IMR-90 (cell line): Measurements from ENCODE around the gene MICU1. TPM values are rescaled to one million over a fixed set of nuclear protein-coding genes. Genes with fewer than 3 reads are reported as not detected.

Experiments
- ATAC-seq: fragments of 200-7000 bp; cut with Tn5 transposase; 2 replicates; pipeline ENCODE4 v1.9.1; 2020; ENCODE audit warnings: low read depth, mild to moderate bottlenecking, moderate library complexity
- BruUV-seq: library from RNA; stranded (reverse); fragments of 400-500 nt; replicated peaks from 2 replicates; lab custom pipeline; 2021; lab: Mats Ljungman, UMichigan
- CTCF ChIA-PET: fragments of 300-600 bp; formaldehyde crosslinking; extraction: SDS; loops from one replicate; lab custom pipeline; 2021; ENCODE audit warnings: antibody characterized with exemption; lab: Yijun Ruan, JAX
- POLR2A ChIA-PET: fragments of 300-600 bp; sonication (Branson Sonifier 250); formaldehyde crosslinking; loops from one replicate; lab custom pipeline; 2022; ENCODE audit warnings: antibody characterized with exemption; ENCODE audit not compliant: unreplicated experiment; lab: Charles Lee
- DNase-seq: peaks from one replicate; pipeline ENCODE4 v3.0.0; 2013
- H2AFZ ChIP-seq: replicated peaks from 2 replicates; pipeline ENCODE3; 2013; ENCODE audit warnings: low read length, mild to moderate bottlenecking; ENCODE audit not compliant: poor library complexity
- H2AK5ac ChIP-seq: 2 replicates; pipeline ENCODE4 v1.6.1; 2013; ENCODE audit warnings: low read depth, low read length, inconsistent platforms
- H2AK9ac ChIP-seq: replicated peaks from 2 replicates; pipeline ENCODE3; 2013; ENCODE audit warnings: mild to moderate bottlenecking, low read depth, low read length, moderate library complexity; ENCODE audit not compliant: poor library complexity
- H2BK120ac ChIP-seq: 2 replicates; pipeline ENCODE4 v1.6.1; 2013; ENCODE audit warnings: low read depth, low read length, inconsistent platforms
- H2BK15ac ChIP-seq: 3 replicates; pipeline ENCODE4 v1.6.1; 2013; ENCODE audit warnings: low read depth, low read length, inconsistent platforms
- H2BK20ac ChIP-seq: 2 replicates; pipeline ENCODE4 v1.6.1; 2013; ENCODE audit warnings: low read depth, mild to moderate bottlenecking, inconsistent platforms, low read length, moderate library complexity
- H2BK5ac ChIP-seq: 2 replicates; pipeline ENCODE4 v1.6.1; 2013; ENCODE audit warnings: mild to moderate bottlenecking, low read depth, low read length, inconsistent platforms; ENCODE audit not compliant: poor library complexity, severe bottlenecking
- H3K14ac ChIP-seq: replicated peaks from 2 replicates; pipeline ENCODE4 v1.6.1; 2013; ENCODE audit warnings: low read depth, low read length, inconsistent platforms
- H3K18ac ChIP-seq: 2 replicates; pipeline ENCODE4 v1.6.1; 2013; ENCODE audit warnings: low read depth, low read length, control low read depth
- H3K23ac ChIP-seq: 2 replicates; pipeline ENCODE4 v1.6.1; 2013; ENCODE audit warnings: low read depth, low read length, inconsistent platforms
- H3K27ac ChIP-seq: 2 replicates; pipeline ENCODE4 v1.5.1; 2013; ENCODE audit warnings: mild to moderate bottlenecking, control low read depth, low read length; ENCODE audit not compliant: insufficient read depth
- H3K27me3 ChIP-seq: 2 replicates; pipeline ENCODE4 v1.6.1; 2013; ENCODE audit warnings: low read length; ENCODE audit not compliant: control insufficient read depth, insufficient read depth
- H3K36me3 ChIP-seq: 2 replicates; pipeline ENCODE4 v1.6.1; 2013; ENCODE audit warnings: low read length, mixed read lengths; ENCODE audit not compliant: control insufficient read depth, insufficient read depth
- H3K4ac ChIP-seq: 2 replicates; pipeline ENCODE4 v1.6.1; 2013; ENCODE audit warnings: low read depth, low read length, inconsistent platforms
- H3K4me1 ChIP-seq: 2 replicates; pipeline ENCODE4 v1.6.1; 2013; ENCODE audit warnings: low read length, mixed read lengths; ENCODE audit not compliant: control insufficient read depth, insufficient read depth
- H3K4me2 ChIP-seq: 2 replicates; pipeline ENCODE4 v1.6.1; 2013; ENCODE audit warnings: low read depth, mild to moderate bottlenecking, control low read depth, low read length, moderate library complexity
- H3K4me3 ChIP-seq: 2 replicates; pipeline ENCODE4 v1.5.1; 2013; ENCODE audit warnings: low read depth, mild to moderate bottlenecking, control low read depth, low read length, moderate library complexity; ENCODE audit not compliant: insufficient read depth
- H3K56ac ChIP-seq: 2 replicates; pipeline ENCODE4 v1.6.1; 2013; ENCODE audit warnings: low read length, inconsistent platforms; ENCODE audit not compliant: insufficient read depth; ENCODE audit errors: extremely low read depth
- H3K79me1 ChIP-seq, 2 experiments: 2 replicates each; pipeline ENCODE4 v1.6.1; 2013; ENCODE audit warnings: low read length in 2 of 2, inconsistent platforms in 1 of 2, low read depth in 1 of 2
- H3K9ac ChIP-seq: 2 replicates; pipeline ENCODE4 v1.6.1; 2013; ENCODE audit warnings: low read depth, low read length, control low read depth
- H3K9me1 ChIP-seq: 2 replicates; pipeline ENCODE4 v1.6.1; 2013; ENCODE audit warnings: low read length, inconsistent platforms; ENCODE audit not compliant: insufficient read depth
- H3K9me3 ChIP-seq: 2 replicates; pipeline ENCODE4 v1.6.1; 2013; ENCODE audit warnings: low read length; ENCODE audit not compliant: control insufficient read depth, insufficient read depth
- H4K20me1 ChIP-seq: 2 replicates; pipeline ENCODE4 v1.6.1; 2013; ENCODE audit warnings: low read length, inconsistent platforms; ENCODE audit not compliant: insufficient read depth
- H4K5ac ChIP-seq: 2 replicates; pipeline ENCODE4 v1.6.1; 2013; ENCODE audit warnings: mild to moderate bottlenecking, low read depth, low read length, control low read depth
- H4K8ac ChIP-seq, 2 experiments: 2 replicates each; pipeline ENCODE4 v1.6.1; 2013; ENCODE audit warnings: low read depth in 2 of 2, low read length in 2 of 2, control low read depth in 1 of 2, inconsistent platforms in 1 of 2
- H4K91ac ChIP-seq: 2 replicates; pipeline ENCODE4 v1.6.1; 2013; ENCODE audit warnings: low read depth, low read length, inconsistent platforms; ENCODE audit not compliant: insufficient read depth
- BHLHE40 ChIP-seq: fragments of 150-350 bp; IDR thresholded peaks from 2 replicates; pipeline ENCODE4 v1.6.1; 2016; ENCODE audit warnings: mild to moderate bottlenecking, low read depth, low read length
- CTCF ChIP-seq: conservative IDR thresholded peaks from 2 replicates; pipeline ENCODE4 v1.5.1; 2012; ENCODE audit warnings: mild to moderate bottlenecking, low read depth, low read length, improper control_type of control experiment
- ELK1 ChIP-seq: fragments of 150-350 bp; IDR thresholded peaks from 2 replicates; pipeline ENCODE4 v1.6.1; 2016; ENCODE audit warnings: low read depth, mild to moderate bottlenecking, low read length, moderate library complexity, borderline replicate concordance
- MAFK ChIP-seq: IDR thresholded peaks from 2 replicates; pipeline ENCODE4 v1.6.1; 2012; ENCODE audit warnings: low read depth, low read length, improper control_type of control experiment
- MAZ ChIP-seq: IDR thresholded peaks from 2 replicates; pipeline ENCODE4 v1.6.1; 2012; ENCODE audit warnings: low read depth, mild to moderate bottlenecking, low read length, improper control_type of control experiment, moderate library complexity, borderline replicate concordance
- NFE2L2 ChIP-seq: fragments of 150-350 bp; IDR thresholded peaks from 2 replicates; pipeline ENCODE4 v1.6.1; 2016; ENCODE audit warnings: low read depth, mild to moderate bottlenecking, low read length
- POLR2A ChIP-seq: IDR thresholded peaks from 2 replicates; pipeline ENCODE4 v1.6.1; 2012; ENCODE audit warnings: mild to moderate bottlenecking, low read depth, low read length
- RAD21 ChIP-seq: IDR thresholded peaks from 2 replicates; pipeline ENCODE4 v1.6.1; 2012; ENCODE audit warnings: low read length, improper control_type of control experiment
- SMC3 ChIP-seq: fragments of 150-350 bp; IDR thresholded peaks from 2 replicates; pipeline ENCODE4 v1.6.1; 2016; ENCODE audit warnings: low read depth, mild to moderate bottlenecking, antibody characterized with exemption, low read length, moderate library complexity
- WGBS, 2 experiments: methylation state at CpG; one replicate each; pipeline versions ENCODE4 v1.1.5 to v1.1.7; 2013; ENCODE audit warnings: missing lambda C conversion rate in 2 of 2; ENCODE audit not compliant: insufficient read length in 1 of 2; ENCODE audit errors: extremely low coverage in 2 of 2; 5-methylcytosine and 5-hydroxymethylcytosine counted together
- dilution Hi-C: fragments of 300-500 bp; cut with HindIII; formaldehyde crosslinking; loops from one replicate; pipeline ENCODE4 v1.14.3; 2018; ENCODE audit warnings: low sequenced_read_pairs; ENCODE audit not compliant: unreplicated experiment
- in situ Hi-C: fragments of 300-500 bp; cut with MboI; formaldehyde crosslinking; loops from 3 replicates; pipeline ENCODE4 v1.14.3; 2019; ENCODE audit warnings: low sequenced_read_pairs, inconsistent platforms, mixed read lengths
- intact Hi-C: fragments of 100-400 bp; cut with micrococcal nuclease; formaldehyde crosslinking; loops from 2 replicates; pipeline ENCODE4 v1.10.0; 2022
- polyA plus RNA-seq, 3 experiments: library from polyadenylated mRNA; depleted of rRNA; stranded (reverse); fragments of >200 nt; gene quantifications; 2 replicates each; pipeline ENCODE4 v1.2.3, GENCODE V29; 2012; ENCODE audit warnings: low replicate concordance in 1 of 3
- total RNA-seq: library from RNA; depleted of rRNA; stranded (reverse); fragments of >200 nt; gene quantifications from 2 replicates; pipeline ENCODE4 v1.2.3, GENCODE V29; 2012

The MICU1 gene
- total and polyA plus RNA-seq, 2 of the 4 experiments (the other 2 are of a cell fraction), result 43.6 to 44.7 TPM

GRCh38 chr10:72349438-72349837, 276.4 kb downstream of the MICU1 start:
- no peaks in the 10 kb centered on the region for H3K9me3 ChIP-seq
- H4K8ac ChIP-seq, result no peak overlapping the region
- H2AFZ ChIP-seq, result no peak overlapping the region
- no peak for TF ChIP-seq RAD21
- TF ChIP-seq MAZ, result no peak
- TF ChIP-seq SMC3, result no peak
- TF ChIP-seq NFE2L2, result no peak
- no peak for TF ChIP-seq POLR2A
- no peak for TF ChIP-seq MAFK
- TF ChIP-seq BHLHE40, result no peak
- no peak for TF ChIP-seq ELK1
- no peak for TF ChIP-seq CTCF
- no peak overlapping the region for H3K14ac ChIP-seq
- ChIA-PET CTCF (no interaction called here), POLR2A (no interaction called here)
- in situ Hi-C loops (no loop called here), dilution Hi-C loops (no loop called here), intact Hi-C loops (no loop called here)
- no peak for ATAC-seq
- H3K9me1 ChIP-seq, result peaks cover 9% of the 10 kb centered on the region; the same call in 1 of the 2 replicates
- no TSS peak for BruUV-seq
- H2BK15ac ChIP-seq, result no peak overlapping the region
- no peak overlapping the region for H2BK120ac ChIP-seq
- no peak overlapping the region for H4K5ac ChIP-seq
- H3K4ac ChIP-seq, result no peak overlapping the region
- no peak overlapping the region for H2AK9ac ChIP-seq
- no peak overlapping the region for H2BK5ac ChIP-seq
- no peak overlapping the region for H3K56ac ChIP-seq
- H3K4me3 ChIP-seq, result no peak overlapping the region
- peaks cover 37 to 70% of the 10 kb centered on the region in 2 experiments for H3K79me1 ChIP-seq
- no peak overlapping the region for H2AK5ac ChIP-seq
- H4K20me1 ChIP-seq, result peaks cover 27% of the 10 kb centered on the region; the same call in 1 of the 2 replicates
- peaks cover 6% of the 10 kb centered on the region for H3K4me1 ChIP-seq
- H3K18ac ChIP-seq, result no peak overlapping the region
- H2BK20ac ChIP-seq, result no peak overlapping the region
- no peak for DNase-seq
- H3K23ac ChIP-seq, result no peak overlapping the region
- H3K4me2 ChIP-seq, result no peak overlapping the region
- no peaks in the 10 kb centered on the region for H3K27me3 ChIP-seq
- no peak overlapping the region for H3K9ac ChIP-seq
- no CpG with 5 or more reads among the region's 2 CpGs for WGBS, 2 experiments
- peaks cover 19% of the 10 kb centered on the region for H3K36me3 ChIP-seq
- no peak overlapping the region for H3K27ac ChIP-seq
- no peak overlapping the region for H4K91ac ChIP-seq
